Stomach smooth muscle (tissue), 2 donors: ENCODE measurements around the gene MUC20.

Source experiments
- H3K27ac ChIP-seq: one replicate; pipeline ENCODE4 v1.7.0; 2013; ENCODE audit warnings: mild to moderate bottlenecking, low read length, inconsistent platforms
- H3K27me3 ChIP-seq, 2 donors: one replicate each; pipeline ENCODE4 v1.7.0; 2013; ENCODE audit warnings: low read length in 2 of 2; ENCODE audit not compliant: insufficient read depth in 2 of 2, control insufficient read depth in 1 of 2
- H3K36me3 ChIP-seq, 2 donors: one replicate each; pipeline ENCODE4 v1.7.0; 2013; ENCODE audit warnings: low read length in 2 of 2; ENCODE audit not compliant: control insufficient read depth in 2 of 2, insufficient read depth in 2 of 2
- H3K4me1 ChIP-seq: one replicate; pipeline ENCODE4 v1.7.0; 2013; ENCODE audit warnings: low read length; ENCODE audit not compliant: control insufficient read depth, insufficient read depth
- H3K4me3 ChIP-seq, 2 donors: one replicate each; pipeline ENCODE4 v1.7.0; 2013; ENCODE audit warnings: low read length in 2 of 2
- H3K9ac ChIP-seq, 2 donors: one replicate each; pipeline ENCODE4 v1.7.0; 2013; ENCODE audit warnings: low read length in 2 of 2, mild to moderate bottlenecking in 1 of 2
- H3K9me3 ChIP-seq, 2 donors: one replicate each; pipeline ENCODE4 v1.7.0; 2013; ENCODE audit warnings: low read length in 2 of 2; ENCODE audit not compliant: control insufficient read depth in 2 of 2
- donor health status: healthy.
- donor health status: Pancreatic carcinoma.

Gene MUC20

DNA sequence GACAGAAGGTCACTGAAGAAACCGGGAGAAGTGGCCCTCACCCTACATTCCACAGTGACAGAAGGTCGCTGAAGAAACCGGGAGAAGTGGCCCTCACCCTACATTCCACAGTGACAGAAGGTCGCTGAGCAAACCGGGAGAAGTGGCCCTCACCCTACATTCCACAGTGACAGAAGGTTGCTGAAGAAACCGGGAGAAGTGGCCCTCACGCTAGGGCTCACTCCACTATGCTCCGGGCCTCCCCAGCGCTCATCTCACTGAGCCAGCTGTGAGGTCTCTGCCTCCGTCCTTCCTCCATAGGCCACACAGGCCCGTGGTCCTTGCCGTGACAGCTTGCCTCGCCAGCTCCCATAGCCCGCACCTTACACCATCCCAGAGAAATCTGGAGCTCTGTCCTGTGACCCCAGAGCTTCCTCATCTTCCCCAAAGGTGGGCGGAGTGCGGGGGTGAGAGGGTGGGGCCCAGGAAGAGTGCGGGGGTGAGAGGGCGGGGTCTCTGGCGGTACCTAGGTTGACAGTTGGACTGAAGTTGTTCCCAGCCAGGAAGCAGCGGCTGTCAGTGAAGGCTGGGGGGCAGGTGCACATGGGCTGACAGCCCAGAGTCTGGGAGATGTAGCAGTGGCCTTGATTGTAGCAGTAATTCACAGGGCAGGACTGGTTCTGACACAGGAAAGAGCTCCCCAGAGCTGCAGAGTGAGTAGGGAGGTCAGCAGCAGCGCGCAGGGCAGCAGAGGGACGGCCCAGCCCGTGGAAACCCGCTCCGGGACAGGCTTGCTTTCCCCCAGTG, 32.0 kb downstream of the MUC20 start:
- Histone ChIP-seq H3K36me3 (peaks cover 0 to 2% of the 10 kb centered on the region in 2 donors), H3K4me3 (no peak overlapping the region), H3K27me3 (peaks cover 6 to 18% of the 10 kb centered on the region in 2 donors), H3K9me3 (no peaks in the 10 kb centered on the region), H3K4me1 (peaks cover 3% of the 10 kb centered on the region), H3K27ac (no peak overlapping the region), H3K9ac (no peak overlapping the region)

DNA sequence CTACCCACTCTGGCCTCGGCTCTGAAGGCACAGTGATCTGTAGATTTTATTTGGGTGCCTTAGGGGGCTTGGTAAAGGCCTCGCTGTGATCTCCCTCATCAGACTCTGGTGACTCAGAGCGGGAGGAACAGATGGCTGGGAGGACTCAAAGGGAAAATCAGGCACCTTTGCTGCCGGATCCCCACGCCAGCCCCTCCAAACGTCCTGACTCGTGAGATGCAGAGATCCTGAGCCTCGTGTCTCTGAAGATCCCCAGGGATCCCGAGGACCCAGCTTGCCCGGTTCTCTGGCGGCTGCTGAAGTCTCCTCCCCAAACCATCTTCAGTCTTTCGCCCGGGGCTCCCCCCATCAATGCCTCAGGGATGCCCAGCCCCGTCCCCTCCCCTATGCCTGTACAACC, 32.8 kb downstream of the MUC20 start:
- peaks cover 0 to 2% of the 10 kb centered on the region in 2 donors for H3K36me3 ChIP-seq
- no peak overlapping the region for H3K4me3 ChIP-seq
- no peaks in the 10 kb centered on the region for H3K9me3 ChIP-seq
- H3K4me1 ChIP-seq = peaks cover 3% of the 10 kb centered on the region
- H3K9ac ChIP-seq = no peak overlapping the region
- H3K27ac ChIP-seq = no peak overlapping the region
- peaks cover 11 to 20% of the 10 kb centered on the region in 2 donors for H3K27me3 ChIP-seq

DNA sequence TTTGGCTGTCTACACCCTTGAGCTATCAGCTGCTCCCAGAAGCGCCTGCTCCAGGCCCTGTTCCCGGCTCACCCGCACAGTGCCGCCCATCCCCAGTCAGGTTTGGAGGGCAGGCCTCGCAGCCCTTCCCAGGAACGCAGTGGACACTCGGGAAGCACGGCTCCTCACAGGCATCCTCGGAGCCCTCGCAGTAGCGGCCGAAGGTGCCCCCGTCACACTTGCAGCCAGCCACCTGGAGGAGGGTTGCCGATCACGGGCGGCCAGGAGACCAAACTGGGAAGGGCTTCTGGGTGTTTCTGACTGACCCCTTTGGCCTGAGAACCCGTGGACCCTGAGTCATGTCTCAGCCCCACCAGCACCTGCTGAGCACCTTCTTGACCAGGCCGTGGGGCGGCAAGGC, 33.4 kb downstream of the MUC20 start:
- H3K9me3 ChIP-seq = no peaks in the 10 kb centered on the region
- H3K27me3 ChIP-seq = peaks cover 11 to 20% of the 10 kb centered on the region in 2 donors
- H3K27ac ChIP-seq = no peak overlapping the region
- H3K9ac ChIP-seq = no peak overlapping the region
- peaks cover 3% of the 10 kb centered on the region for H3K4me1 ChIP-seq
- H3K36me3 ChIP-seq = no peaks in the 10 kb centered on the region
- H3K4me3 ChIP-seq = no peak overlapping the region

DNA sequence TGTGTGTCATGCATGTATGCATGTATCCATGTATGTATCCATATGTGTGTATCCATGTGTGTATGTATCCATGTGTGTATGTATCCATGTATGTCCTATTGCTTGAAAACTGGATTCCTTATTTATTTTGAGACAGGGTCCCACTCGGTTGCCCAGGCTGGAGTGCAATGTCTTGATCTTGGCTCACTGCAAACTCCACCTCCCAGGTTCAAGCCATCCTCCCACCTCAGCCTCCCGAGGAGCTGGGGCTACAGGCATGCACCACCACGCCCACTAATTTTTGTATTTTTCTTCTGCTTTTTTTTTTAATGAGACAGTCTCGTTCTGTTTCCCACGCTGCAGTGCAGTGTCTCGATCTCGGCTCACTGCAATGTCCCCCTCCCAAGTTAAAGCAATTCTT, 34.1 kb downstream of the MUC20 start:
- Histone ChIP-seq H3K9me3 (no peaks in the 10 kb centered on the region), H3K4me1 (peaks cover 3% of the 10 kb centered on the region), H3K9ac (no peak overlapping the region), H3K4me3 (no peak overlapping the region), H3K36me3 (no peaks in the 10 kb centered on the region), H3K27ac (no peak overlapping the region), H3K27me3 (peaks cover 11 to 21% of the 10 kb centered on the region in 2 donors)

DNA sequence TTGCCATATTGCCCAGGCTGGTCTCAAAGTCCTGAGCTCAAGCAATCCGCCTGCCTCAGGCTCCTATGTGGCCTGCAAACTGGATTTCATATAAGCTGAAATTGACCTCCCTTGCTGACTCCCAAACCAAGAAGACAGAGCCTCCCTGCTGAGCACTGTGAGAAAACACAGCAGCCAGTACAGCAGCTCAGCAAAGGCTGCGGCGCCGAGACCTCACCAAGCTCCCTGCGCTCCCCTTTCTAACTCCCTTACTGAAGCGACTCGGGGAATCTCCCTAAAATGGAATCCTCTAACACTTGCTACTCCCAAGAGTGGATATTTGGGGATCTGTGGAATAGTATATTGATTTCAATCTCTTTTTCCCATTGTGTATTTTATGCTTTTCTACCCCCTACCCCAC, 34.6 kb downstream of the MUC20 start:
- Histone ChIP-seq H3K27me3 (peaks cover 11 to 21% of the 10 kb centered on the region in 2 donors), H3K4me1 (peaks cover 3% of the 10 kb centered on the region), H3K36me3 (no peaks in the 10 kb centered on the region), H3K27ac (no peak overlapping the region), H3K4me3 (no peak overlapping the region), H3K9me3 (no peaks in the 10 kb centered on the region), H3K9ac (no peak overlapping the region)

DNA sequence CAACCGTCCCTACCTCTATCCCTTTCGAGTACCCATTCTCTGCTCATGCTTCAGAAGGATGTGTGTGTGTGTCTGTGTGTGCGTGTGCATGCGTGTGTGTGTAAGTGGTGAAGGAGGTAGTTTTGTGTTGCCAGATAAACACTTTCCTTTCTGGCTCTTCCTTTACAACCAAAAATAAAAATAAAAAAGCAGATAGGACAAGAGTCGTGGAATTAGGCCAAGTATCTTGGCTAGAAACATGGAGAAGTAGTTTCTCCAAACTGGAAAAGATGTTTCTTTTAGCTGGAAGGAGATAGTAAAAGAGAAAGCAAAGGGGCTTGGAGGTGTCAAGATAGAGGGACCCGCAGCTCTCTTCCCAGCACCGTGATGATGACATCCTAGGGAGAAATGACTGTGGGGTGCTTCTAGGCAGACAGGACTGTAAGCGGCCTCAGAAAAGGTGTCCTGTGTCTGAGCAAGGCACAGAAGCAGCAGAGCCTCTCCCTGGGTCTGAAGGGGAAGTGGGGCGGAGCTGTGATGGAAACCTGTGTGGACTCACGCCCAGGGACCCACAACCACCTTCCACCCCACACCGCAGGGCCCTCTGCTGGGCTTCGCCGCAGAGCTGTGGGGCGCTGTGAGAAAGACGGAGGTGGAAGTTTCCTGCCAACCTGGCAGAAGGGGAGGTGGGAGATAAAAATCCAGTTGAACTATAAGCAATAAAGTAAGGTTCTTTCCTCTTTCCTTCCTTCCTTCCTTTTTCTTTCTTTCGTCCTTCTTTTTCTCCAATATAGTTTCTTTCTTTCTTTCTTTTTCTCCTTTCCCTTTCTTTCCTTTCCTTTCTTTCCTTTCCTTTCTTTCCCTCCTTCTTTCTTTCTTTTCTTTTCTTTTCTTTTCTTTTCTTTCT, 35.3 kb downstream of the MUC20 start:
- H3K4me3 ChIP-seq = no peak overlapping the region
- no peak overlapping the region for H3K27ac ChIP-seq
- peaks cover 11 to 22% of the 10 kb centered on the region in 2 donors for H3K27me3 ChIP-seq
- no peaks in the 10 kb centered on the region for H3K9me3 ChIP-seq
- H3K4me1 ChIP-seq = peaks cover 5% of the 10 kb centered on the region
- H3K36me3 ChIP-seq = no peaks in the 10 kb centered on the region
- no peak overlapping the region for H3K9ac ChIP-seq

DNA sequence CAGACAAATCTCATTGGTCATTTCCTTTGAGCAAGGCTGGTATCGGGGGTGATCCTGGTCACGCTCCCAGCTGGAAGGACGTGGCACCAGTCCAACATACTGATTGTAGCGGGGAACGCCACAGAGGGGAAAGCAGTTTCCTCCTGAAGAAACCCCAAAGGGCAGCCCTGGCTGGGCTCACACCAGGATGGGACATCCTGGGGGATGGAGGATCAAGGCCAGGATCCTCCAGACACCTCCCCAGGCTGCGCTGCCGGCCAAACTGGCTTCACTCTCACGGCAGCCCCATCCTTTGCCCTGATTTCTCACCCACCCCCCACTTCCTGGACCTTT, 36.6 kb downstream of the MUC20 start:
- Histone ChIP-seq H3K27ac (no peak overlapping the region), H3K36me3 (no peaks in the 10 kb centered on the region), H3K9me3 (no peaks in the 10 kb centered on the region), H3K27me3 (peaks cover 15 to 26% of the 10 kb centered on the region in 2 donors), H3K4me1 (peaks cover 6% of the 10 kb centered on the region), H3K4me3 (no peak overlapping the region), H3K9ac (no peak overlapping the region)

DNA sequence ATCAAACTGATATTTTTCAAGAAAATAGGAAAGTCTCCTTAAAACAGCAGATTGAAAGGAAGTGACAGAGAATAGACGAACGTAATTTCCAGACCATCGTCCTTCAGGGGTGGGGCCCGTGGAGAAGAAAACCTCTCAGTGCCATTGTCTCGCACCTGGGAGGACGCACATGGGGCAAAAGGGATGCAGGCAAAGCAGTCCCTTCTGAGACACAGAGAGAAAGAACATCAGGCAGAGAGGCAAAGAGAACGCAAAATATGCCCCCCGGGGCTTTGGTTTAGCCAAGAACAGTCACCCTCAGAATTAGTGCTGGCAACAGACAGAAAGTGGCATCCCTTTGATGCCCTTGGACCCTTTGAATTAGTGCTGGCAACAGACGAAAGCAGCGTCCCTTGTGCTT, 37.0 kb downstream of the MUC20 start:
- Histone ChIP-seq H3K9me3 (no peaks in the 10 kb centered on the region), H3K9ac (no peak overlapping the region), H3K4me3 (no peak overlapping the region), H3K27me3 (peaks cover 15 to 26% of the 10 kb centered on the region in 2 donors), H3K4me1 (peaks cover 6% of the 10 kb centered on the region), H3K36me3 (no peaks in the 10 kb centered on the region), H3K27ac (no peak overlapping the region)

DNA sequence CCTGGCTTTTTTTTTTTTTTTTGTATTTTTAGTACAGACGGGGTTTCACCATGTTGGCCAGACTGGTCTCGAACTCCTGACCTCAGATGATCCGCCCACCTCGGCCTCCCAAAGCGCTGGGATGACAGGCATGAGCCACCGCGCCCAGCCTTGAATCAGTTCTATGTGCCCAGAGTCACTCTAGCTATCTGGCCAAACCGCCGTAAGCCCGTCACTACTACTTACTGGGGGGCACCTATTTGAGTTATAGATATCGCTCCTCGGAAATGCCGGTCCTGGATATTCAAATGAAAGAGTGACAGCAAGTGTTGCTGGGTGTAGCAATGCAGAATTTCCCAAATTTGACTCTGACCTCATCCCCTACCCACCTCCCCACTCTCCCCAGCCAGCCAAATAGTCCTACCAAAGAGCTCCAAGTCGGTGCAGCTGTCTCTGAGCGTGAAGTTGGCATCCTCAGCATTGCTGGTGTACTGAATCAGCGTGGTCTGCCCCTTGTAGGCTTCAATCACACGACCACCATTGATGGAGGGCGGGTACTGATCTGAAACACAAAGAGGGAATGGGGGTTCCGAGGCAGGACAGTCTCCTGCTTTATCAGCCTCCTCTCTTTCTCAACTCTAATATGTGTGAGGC, 38.1 kb downstream of the MUC20 start:
- peaks cover 6% of the 10 kb centered on the region for H3K4me1 ChIP-seq
- no peak overlapping the region for H3K9ac ChIP-seq
- H3K27me3 ChIP-seq = peaks cover 19 to 35% of the 10 kb centered on the region in 2 donors
- no peak overlapping the region for H3K27ac ChIP-seq
- no peak overlapping the region for H3K4me3 ChIP-seq
- no peaks in the 10 kb centered on the region for H3K9me3 ChIP-seq
- H3K36me3 ChIP-seq = no peaks in the 10 kb centered on the region

DNA sequence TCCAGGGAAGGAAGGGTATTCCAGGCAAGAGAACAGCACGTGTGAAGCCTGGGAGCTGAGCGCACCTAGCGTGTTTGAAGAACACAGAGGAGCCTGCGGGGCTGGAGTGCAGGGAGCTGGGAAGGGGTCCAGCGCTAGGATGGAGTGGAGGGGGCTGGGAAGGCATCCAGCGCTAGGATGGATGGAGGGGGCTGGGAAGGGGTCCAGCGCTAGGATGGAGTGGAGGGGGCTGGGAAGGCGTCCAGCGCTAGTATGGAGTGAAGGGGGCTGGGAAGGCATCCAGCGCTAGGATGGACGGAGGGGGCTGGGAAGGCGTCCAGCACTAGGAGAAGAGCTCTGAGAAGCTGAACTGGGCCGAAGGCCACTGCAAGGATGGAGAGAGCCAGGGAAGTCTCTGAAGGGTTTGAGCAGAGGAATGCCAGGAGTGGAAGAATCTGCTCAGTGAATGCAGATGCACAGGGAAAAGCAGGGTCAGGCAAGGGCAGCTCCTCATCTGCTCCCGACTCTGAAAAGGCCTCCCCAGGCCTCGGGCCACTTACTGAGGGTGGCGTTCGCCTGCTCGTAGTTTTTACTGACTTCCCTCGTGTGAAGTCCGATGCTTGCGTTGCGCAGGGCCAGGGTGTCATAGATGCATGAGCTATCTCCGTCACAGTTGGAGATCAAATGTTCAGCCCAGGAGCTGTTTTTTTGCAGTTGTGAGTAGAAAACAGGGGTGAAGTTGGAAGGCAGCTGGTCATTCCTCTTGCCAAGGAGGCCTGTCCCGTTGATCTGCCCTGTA, 39.8 kb downstream of the MUC20 start:
- no peak overlapping the region for H3K4me3 ChIP-seq
- no peak overlapping the region for H3K9ac ChIP-seq
- peaks cover 6% of the 10 kb centered on the region for H3K4me1 ChIP-seq
- H3K9me3 ChIP-seq = no peaks in the 10 kb centered on the region
- no peak overlapping the region for H3K27ac ChIP-seq
- H3K36me3 ChIP-seq = no peaks in the 10 kb centered on the region
- peaks cover 25 to 37% of the 10 kb centered on the region in 2 donors for H3K27me3 ChIP-seq
